Neural progenitor cell (in vitro differentiated cells): ENCODE measurements around the gene MT1G.
"Not testable (repeated sequence)": the region's sequence is repeated elsewhere in the genome, so short reads cannot be mapped to it uniquely, and the experiment has no call there.

Experiments used
- CTCF ChIP-seq: fragments of 200-600 bp; sonication (generic); IDR thresholded peaks from 2 replicates; pipeline ENCODE4 v1.5.1; 2017; ENCODE audit warnings: antibody characterized with exemption, mild to moderate bottlenecking
- EZH2 ChIP-seq: fragments of 200-600 bp; sonication (generic); IDR thresholded peaks from 2 replicates; pipeline ENCODE4 v1.6.1; 2017; ENCODE audit warnings: antibody characterized with exemption, mild to moderate bottlenecking, moderate library complexity
- EZH2phosphoT487 ChIP-seq: fragments of 200-600 bp; sonication (generic); IDR thresholded peaks from 2 replicates; pipeline ENCODE4 v1.6.1; 2017; ENCODE audit warnings: antibody characterized with exemption

GRCh38 chr16:56671691-56672090 lies 3.8 kb upstream of the MT1G start:
- TF ChIP-seq CTCF, EZH2phosphoT487, EZH2: not testable (repeated sequence)
